Suppressor macrophage treated with lipopolysaccharide for 4 hours (primary cell): ENCODE results near the gene SLC38A9.
A peak's percentile ranks its signal among the peaks of the same experiment; 100 is the strongest.
"Not testable (repeated sequence)": the region's sequence is repeated elsewhere in the genome, so short reads cannot be mapped to it uniquely, and the experiment has no call there.

Source experiments
- DNase-seq: peaks from one replicate; pipeline ENCODE4 v3.0.0-alpha.2; 2020

SLC38A9 gene

DNA sequence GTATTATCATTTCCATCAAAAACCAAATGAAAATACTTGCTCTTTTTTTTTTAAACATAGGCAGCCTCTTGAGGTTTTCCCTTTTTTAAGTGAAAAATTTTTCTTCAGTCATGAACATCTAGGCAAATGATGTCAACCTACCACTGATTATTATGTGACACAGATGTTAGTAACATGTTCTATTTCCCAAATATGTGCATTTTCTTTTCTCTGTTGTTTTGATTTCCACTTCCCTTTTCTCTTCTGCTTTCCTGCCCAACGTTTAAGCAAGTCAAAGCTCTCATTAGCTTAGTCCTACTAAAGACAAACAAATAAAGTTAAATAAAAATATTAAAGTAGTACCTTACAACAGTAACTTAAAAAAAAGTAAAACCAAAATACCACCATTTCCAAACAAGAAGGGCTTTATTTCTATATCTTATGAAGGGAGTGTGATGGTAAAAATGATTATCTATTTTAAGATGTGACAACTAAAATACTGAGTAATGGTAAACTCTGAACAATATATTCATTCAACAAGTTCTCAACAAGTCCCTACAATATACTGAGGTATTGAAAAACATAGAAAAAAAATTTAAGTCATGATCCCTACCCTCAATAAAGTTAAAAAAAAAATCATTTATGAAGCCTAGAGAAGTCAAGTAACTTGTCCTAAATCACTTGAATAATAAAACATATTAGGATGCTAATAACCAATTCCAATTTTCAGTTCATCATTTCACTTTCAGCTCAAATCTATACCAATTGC lies 9.4 kb downstream of the SLC38A9 start:
- DNase-seq = peak; percentile 70

- DNase-seq = no peak
These were observed 10.5 kb downstream of the SLC38A9 start for GRCh38 chr5:55701462-55702103.

DNA sequence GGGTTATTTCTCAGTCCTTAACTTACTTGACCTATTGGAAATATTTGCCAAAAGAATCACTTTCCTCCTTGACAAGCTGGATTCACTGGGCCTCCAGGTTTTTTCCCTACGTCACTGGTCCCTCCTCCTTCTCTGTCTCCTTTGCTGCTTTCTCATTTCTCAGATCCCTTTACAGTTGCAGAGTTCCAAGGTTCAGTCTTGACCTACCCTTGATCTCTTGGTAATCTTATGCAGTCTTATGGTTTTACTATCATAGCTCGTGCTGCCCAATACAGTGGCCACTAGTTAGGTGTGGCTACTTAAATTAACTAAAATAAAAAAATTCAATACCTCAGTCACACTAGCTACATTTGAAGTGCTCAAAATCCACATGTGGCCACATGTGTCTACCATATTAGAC lies 11.4 kb downstream of the SLC38A9 start:
- DNase-seq = no peak

DNA sequence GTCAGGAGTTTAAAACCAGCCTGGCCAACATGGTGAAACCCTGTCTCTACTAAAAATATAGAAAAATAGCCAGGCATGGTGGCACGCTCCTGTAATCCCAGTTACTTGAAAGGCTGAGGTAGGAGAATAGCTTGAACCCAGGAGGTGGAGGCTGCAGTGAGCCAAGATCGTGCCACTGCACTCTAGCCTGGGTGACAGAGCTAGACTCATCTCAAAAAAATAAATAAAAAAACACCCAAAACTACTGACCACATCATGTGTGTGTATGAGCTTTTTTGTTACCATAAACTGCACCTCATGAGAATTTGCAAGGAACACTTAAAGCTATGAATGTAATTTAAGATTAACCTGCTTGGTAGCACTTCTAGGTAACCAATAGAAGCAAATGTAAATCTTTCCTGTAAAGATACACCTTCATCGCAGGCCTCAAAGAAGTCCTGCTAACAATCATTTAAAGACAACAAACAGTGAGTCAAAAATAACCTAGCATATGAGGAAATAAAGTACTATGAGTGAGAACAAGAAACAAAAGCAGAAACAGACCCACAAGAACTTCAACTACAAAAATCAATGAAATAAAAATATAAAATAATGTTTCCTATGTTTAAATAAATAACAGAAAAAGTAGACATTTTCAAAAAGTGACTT lies 13.0 kb downstream of the SLC38A9 start:
- DNase-seq = peak; percentile 8

- not testable (repeated sequence) for DNase-seq
These were observed 15.4 kb downstream of the SLC38A9 start for GRCh38 chr5:55696704-55697103.

DNA sequence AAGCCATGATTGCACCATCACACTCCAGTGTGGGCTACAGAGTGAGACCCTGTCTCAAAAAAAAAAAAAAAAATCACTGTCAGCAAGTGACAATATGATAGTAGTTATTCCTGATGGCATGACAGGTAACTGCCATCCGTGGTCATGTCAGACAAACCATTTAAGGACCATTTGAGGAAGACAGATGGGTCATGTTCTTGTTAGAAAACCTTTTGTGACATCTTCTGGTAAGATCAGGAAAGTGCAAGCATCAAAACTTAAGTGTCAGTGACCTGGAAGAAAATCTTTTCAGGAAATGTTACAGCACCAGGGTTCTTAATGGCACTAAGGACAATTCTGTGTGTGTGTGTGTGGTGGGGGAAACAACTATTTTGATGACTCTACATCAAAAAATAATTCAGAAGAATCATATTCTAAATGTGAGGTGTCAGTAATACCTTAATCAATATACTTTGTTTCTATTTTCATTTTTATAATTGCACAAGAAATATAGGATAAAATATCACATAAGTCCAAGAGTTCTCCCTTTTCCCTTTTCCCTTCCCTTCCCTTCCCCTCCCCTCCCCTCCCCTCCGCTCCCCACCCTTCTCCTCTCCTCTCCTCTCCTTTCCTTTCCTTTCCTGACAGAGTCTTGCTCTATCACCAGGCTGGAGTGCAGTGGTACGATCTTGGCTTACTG lies 17.8 kb downstream of the SLC38A9 start:
- no peak for DNase-seq

- DNase-seq = no peak
These were observed 19.6 kb downstream of the SLC38A9 start for GRCh38 chr5:55692509-55692908.

DNA sequence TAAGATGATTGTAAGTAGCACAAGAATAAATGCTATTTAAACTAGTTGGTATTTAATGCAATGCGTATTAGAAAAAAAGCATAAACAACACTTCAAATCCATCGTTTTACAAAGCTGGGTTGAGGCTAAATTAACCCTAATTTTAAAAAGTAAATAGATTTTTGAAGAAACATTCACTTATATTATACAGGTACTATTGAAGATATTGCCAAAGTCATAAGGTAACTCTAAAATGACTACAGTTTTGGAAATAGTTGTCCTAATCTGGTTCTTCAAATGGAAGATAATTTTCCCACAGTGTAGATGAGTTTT lies 20.1 kb downstream of the SLC38A9 start:
- no peak for DNase-seq

GRCh38 chr5:55691265-55692105 lies 20.6 kb downstream of the SLC38A9 start:
- DNase-seq = peak; percentile 54

DNA sequence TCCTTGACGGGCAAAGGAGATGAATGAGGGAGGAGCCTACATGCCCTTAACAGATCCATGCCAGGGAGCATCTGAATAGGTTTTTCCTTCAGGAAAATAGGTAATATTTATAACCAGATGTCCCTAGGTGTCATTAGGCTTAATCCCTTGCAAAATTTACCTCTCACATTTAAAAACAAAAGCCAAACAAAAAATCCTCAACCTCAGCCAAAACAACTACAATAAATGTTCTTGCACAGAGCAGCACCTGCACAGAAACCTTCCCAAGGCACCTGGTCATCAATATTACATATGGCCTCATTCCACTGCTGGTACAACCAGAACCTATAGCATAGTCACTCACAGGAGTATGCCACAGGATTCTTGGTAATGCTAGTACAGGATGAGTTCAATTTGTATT lies 30.1 kb downstream of the SLC38A9 start:
- no peak for DNase-seq

DNA sequence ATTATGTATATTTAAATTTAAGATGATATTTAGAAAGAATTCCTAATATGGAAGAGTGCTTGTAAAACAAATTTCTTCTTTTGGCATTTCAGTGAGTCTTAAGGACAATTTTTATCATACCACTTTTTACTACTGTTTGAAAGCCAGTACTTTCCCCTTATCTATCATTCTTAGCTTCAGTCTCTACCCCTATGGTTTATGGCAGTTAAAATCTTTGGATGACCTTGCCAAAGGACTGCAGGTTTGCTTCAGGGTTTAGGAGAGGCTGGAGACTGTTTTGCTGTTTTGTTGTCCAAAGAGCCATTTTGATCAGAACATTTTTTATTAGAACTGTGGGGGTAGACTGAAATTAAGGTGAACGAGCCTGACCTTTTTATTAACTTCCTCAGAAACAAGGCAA lies 30.8 kb downstream of the SLC38A9 start:
- DNase-seq = no peak

GRCh38 chr5:55680353-55680752 lies 31.8 kb downstream of the SLC38A9 start:
- no peak for DNase-seq

DNA sequence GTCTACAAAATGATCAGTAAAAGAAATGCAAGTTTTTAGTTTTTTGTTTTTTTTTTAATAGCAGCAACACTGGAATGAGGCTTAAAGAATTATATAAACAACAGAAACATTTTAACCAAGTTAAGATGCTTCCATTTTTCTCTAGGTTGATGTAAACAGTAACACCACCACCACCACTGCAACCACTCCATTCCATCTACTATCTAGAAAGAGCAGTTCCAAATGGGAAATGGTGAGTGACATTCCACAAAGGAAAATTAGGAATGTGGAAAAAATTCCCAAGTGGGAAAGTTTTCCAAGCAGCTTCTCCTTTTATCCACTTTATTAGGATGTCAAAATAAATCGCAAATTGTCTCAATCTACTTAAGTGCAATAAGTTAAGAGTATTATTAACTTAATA lies 32.6 kb downstream of the SLC38A9 start:
- DNase-seq = no peak

- DNase-seq = no peak
These were observed 37.0 kb downstream of the SLC38A9 start for GRCh38 chr5:55675119-55675518.

GRCh38 chr5:55674340-55674739 lies 37.8 kb downstream of the SLC38A9 start:
- DNase-seq = no peak

- no peak for DNase-seq
These were observed 39.6 kb downstream of the SLC38A9 start for GRCh38 chr5:55672477-55672911.

- DNase-seq = no peak
These were observed 40.1 kb downstream of the SLC38A9 start for GRCh38 chr5:55671975-55672374.

DNA sequence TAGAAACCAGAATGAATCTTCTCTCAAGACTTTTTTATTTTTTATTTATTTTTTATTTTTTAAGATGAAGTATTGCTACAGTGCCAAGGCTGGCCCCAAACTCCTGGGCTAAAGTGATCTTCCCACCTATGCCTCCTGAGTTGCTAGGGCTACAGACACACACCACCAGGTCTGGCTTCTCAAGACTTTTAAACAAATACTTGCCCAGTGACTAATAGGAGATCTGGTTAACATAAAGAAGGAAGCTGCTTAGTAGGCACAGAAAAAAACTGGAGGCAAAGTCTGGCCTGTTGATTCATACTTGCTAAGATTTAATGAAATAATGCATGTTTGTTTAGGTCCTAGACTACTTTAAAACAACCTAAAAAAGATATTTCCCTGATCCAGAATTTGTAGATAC lies 43.8 kb downstream of the SLC38A9 start:
- DNase-seq = no peak

- DNase-seq = no peak
These were observed 44.2 kb downstream of the SLC38A9 start for GRCh38 chr5:55667938-55668337.

GRCh38 chr5:55665065-55665464 lies 47.1 kb downstream of the SLC38A9 start:
- no peak for DNase-seq

- DNase-seq = no peak
These were observed 54.7 kb downstream of the SLC38A9 start for GRCh38 chr5:55657443-55657842.

GRCh38 chr5:55650386-55650785 lies 61.7 kb downstream of the SLC38A9 start:
- no peak for DNase-seq

DNA sequence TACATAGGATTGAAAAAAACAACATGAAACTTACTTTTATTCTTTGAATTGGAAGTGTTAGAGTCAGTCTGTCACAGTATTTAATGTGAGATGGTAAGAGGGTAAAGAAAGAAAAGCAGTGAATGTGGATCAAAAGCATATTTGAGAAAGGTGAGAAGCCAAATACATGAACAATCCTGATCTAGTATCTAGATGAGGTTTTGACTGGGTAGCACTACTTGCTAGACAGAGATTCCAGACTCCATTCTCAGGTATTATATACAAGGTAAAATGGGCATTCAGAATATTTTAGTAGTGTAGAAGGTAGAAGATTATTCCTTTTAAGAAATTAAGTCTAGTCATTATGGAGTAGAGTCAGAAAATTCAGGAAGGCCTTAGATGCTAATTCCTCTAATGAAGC lies 62.2 kb downstream of the SLC38A9 start:
- DNase-seq = no peak
